Measurements from ENCODE around the gene ALS2.

- TF ChIP-seq CTCF (IDR thresholded peaks at IDR 0.05) = no peak
- no peak for TF ChIP-seq POLR2A (IDR thresholded peaks at IDR 0.05)
Observed at GRCh38 chr2:201820383-201821007, 39.8 kb upstream of the ALS2 start.

Measured in body of pancreas (tissue), 4 donors.